Measurements from ENCODE around the gene SIRPD. TPM values are rescaled to one million over a fixed set of nuclear protein-coding genes. Genes with fewer than 3 reads are reported as not detected.
"Not testable (repeated sequence)": the region's sequence is repeated elsewhere in the genome, so short reads cannot be mapped to it uniquely, and the experiment has no call there.

The SIRPD gene
- total RNA-seq = not detected
- long read RNA-seq = 0 reads

DNA sequence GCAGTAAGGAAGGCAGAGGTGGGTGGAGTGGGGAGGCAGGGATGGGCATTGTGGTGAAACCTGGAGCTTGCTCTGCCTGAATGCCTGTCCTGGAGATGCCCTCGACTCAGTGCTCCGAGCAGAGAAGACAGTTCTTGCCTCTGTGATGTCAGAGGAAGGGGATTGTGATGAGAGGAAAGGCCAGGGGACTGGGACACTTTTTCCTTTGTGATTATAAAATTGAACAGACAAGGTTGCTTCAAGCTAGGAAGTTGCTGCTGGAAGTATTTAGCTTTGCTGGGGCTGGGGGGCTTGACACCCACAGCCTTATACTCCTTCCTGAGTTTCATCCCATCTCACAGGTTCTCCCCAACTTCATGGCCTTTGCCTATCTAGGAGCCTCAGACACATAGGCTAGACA, at the start of gene SIRPD:
Gene SIRPD (minus strand): TSS at position 101 of the 400 bp plus-strand sequence. CDS start 52 bp downstream, at position 49.
- intact Hi-C loops (cut with DNase I) = no loop called here
- DNase-seq (ENCODE audit: missing footprints) = no peak
- ATAC-seq = no peak

DNA sequence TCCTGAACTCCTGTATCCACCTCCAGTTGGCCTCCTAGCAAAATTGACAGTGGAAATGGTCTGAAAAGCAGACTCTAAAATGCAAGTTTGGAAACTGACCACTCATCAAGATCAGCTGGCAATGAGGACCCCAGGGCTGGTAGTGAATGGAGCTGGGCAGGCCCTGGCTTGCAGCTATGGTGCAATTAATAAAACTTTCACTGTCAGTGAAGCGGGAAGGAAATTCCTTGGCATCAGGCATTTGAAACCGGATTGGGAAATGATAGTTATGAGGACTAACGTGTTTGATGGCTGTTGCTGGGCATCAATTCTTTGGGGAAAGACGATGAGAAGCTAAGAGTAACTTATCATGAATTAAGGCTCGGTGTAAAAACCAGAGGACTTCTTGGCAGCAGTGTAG, 43.2 kb upstream of the SIRPD start:
- intact Hi-C loops (cut with DNase I) = no loop called here
- no peak for DNase-seq (ENCODE audit: missing footprints)
- ATAC-seq = no peak

DNA sequence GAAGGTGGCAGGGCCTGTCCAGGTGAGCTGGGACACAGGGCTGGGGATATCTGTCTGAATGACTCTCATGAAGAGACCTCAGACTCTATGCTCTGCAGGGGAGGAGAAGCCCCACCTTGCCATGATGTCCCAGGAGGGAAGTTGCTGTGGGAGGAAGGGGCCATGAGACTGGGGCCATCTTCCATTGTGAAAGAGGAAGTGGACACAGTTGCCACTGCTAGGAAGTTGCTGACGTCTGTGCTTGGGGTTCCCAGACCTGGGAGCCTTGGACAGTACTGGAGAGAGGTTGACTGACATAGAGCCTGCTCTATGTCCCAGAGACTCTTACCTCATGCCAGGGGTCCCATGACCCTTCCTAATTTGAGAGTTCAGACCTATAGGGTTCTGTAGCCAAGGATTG, 37.8 kb upstream of the SIRPD start:
- no peak for DNase-seq (ENCODE audit: missing footprints)
- no peak for ATAC-seq
- intact Hi-C loops (cut with DNase I) = no loop called here

DNA sequence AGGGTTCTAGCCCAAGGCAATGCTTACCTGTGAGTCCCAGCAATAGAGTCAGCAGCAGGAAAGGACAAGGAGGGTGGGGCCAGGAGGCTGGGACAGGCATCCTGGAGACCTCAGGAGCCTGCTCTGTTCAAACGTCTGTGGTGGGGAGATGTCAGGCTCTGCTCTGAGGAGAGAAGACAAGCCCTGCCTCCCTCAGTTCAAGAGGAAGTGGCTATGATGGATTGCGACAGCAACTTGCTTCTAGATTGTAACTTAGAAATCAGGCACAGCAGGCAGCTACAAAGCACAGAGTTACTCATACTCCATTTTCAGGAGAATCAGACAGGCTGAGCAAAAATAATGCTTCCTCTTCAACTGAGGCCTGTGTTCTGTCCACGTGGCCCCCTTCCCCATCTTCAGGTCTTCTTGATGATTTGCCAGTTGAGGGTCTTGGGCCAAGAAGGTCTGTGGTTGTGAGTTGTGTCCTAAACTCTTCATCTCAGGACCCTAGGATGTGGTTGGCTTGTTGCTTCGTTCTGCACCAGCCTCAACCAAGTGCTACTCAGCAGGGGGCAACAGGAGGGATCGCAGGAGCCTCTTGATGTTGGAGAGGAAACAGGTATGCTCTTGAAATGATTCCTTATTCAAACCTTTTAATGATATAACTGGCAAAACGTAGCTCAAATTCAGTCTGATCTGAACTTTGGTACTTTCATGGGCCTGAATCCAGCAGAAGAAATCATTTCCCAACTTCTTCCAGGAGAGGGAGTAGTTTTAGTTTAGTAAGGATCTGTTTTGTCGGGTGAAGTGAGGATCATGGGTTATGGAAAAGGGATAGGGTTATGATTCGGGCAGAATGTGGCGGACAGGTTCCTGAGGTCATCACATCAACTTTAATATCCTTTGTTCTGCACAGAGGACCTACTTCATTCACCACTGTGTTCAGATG, 31.3 kb upstream of the SIRPD start:
- ATAC-seq (no peak), DNase-seq (ENCODE audit: missing footprints) (no peak)
- intact Hi-C loops (cut with DNase I) = no loop called here

DNA sequence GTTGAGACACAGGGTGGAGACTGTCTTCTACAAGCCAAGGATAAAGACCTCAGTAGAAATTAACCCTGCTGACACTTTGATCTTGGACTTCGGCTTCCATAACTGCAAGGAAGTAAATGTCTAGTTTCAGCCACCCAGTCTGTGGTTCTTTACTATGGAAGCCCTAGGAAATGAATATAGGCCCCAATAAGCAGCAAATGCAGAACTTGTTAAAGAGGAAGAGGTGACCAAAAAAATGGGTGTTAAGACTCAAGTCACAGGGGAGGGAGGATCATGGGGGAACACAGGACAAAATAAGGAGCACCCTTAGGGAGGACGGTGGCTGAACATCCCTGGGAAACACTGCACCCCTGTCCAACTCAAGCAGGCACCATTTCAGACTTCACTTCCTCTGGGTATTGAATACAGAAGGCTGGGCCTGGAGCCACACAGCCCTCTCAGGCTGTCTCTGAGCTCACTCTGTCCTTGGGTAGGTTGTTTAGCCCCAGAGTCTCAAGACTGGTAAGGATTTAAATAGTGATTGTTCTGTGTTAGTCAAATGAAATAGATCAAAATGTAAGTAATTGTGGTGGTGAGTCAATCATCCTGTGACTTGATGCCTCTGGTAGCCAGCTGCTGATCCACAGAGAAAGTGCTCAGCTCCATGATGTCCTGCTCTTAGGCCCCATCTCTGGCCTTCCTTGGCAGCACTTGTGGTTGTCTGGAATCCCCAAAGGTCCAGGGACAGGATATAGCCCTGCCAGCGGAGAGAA, 30.5 kb upstream of the SIRPD start:
- no peak for ATAC-seq

DNA sequence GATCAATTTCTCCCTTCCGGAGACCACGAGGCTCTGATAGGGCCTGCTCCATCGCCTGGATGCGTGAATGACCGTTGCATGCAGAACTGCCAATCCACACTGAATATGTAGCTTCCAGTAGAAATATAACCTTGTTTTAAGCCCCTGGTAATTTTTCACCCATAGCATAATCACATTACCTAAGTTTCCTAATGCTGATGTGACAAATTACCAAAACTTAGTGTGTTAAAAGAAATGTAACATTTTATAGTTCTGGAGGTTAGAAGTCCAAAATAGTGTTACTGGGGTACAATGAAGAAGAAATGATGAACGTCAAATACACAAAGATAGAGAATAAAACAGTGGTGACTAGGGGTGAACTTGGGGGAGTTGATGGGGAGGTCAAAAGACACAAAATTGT, 22.0 kb upstream of the SIRPD start:
- ATAC-seq = no peak
- intact Hi-C loops (cut with DNase I) = no loop called here

More for the DNA sequence above, 30.5 kb upstream of the SIRPD start:
- intact Hi-C loops (cut with DNase I) = no loop called here
- no peak for DNase-seq (ENCODE audit: missing footprints)

DNA sequence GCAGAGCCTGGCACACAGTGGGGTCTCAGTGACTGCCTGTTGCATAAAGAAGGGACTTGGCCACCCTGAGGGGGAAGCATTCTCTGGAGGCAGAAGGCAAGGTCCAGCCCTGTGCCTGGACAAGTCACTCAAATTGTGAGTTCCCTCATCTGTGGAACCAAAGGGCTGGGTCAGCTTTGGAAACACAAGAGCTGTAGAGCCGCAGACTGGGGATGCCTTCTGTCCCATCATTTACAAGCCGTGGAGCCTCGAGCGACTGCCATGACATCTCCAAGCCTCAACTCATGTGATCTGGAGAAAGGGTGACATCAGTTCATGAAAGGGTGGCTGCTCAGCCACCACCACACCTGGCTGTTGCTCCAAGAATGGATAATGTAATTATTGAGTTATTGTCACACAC, 20.4 kb upstream of the SIRPD start:
- DNase-seq (ENCODE audit: missing footprints) (no peak), ATAC-seq (no peak)
- intact Hi-C loops (cut with DNase I) = no loop called here

More for the DNA sequence above, 22.0 kb upstream of the SIRPD start:
- no peak for DNase-seq (ENCODE audit: missing footprints)

DNA sequence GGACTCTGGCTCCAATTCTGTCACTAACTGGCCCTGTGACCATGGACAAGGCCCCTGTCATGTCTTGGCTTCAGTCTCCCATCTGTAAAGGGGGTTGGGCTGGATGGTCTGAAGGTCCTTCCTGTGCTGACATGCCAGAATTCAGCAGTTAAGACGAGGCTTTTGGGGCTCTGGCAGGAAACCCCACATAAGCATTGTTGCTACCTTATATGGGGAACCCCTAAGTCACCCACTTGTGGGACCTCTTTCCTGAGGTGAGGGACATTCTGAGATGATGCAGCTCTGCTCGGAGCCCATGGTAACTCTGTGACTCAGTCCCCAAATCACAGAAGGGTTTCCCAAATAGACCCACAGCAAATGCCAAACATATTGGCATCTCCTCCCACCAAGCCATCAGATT, 19.8 kb upstream of the SIRPD start:
- DNase-seq (ENCODE audit: missing footprints); ATAC-seq; intact Hi-C loops (cut with DNase I): not testable (repeated sequence)

DNA sequence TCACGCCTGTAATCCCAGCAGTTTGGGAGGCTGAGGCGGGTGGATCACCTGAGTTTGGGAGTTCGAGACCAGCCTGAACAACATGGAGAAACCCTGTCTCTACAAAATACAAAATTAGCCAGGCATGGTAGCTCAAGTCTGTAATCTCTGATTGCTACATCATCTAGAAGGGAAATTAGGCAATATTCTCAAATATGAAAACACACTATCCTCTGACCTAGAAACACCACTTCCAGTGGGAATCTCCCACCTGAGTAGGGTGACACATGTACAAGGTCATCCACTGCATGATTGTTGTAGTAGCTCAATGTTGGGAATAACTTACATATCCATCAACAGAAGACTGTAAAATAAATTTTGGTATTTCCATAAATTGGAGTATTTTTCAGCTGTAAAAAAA, 19.1 kb upstream of the SIRPD start:
- ATAC-seq = no peak
- DNase-seq (ENCODE audit: missing footprints) = no peak
- intact Hi-C loops (cut with DNase I) = no loop called here

DNA sequence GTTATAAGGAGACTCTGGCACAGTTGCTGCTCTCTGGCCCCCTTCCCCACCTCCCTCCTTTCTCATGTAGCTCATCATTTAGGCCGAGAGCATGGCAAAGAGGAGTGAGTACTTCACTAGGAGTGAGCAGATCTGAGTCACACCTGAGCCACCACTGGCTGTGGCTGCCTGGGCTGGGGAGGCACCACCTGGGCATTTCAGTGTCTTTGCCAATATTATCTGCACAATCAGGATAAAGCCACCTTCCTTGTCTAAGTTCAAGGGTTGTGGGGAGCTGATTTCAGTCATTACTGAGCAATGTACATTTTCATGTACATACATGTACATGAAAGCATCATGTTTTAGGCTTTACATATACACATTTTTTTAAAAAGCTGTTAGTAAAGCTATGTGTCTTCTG, 18.5 kb upstream of the SIRPD start:
- intact Hi-C loops (cut with DNase I); DNase-seq (ENCODE audit: missing footprints); ATAC-seq: not testable (repeated sequence)

DNA sequence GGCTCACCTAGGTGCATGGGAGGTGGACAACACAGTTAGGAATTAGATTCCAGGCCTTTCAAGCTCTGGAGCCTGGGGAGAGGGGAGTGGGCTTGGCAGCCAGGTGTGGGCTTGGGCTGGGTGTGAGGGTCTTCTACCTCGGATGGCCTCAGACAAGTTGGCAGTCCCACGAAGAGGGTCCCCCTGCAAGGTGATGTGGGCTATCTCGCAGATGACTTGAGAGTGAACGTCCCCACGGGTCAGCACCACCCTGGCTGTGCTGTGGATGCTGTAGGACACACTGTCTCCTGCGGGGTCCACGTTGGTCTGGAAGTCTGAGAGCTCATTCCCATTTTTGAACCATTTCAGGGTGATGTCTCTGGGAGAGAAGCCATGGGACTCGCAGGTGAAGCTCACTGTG, 14.1 kb upstream of the SIRPD start:
- ATAC-seq; intact Hi-C loops (cut with DNase I); DNase-seq (ENCODE audit: missing footprints): not testable (repeated sequence)

DNA sequence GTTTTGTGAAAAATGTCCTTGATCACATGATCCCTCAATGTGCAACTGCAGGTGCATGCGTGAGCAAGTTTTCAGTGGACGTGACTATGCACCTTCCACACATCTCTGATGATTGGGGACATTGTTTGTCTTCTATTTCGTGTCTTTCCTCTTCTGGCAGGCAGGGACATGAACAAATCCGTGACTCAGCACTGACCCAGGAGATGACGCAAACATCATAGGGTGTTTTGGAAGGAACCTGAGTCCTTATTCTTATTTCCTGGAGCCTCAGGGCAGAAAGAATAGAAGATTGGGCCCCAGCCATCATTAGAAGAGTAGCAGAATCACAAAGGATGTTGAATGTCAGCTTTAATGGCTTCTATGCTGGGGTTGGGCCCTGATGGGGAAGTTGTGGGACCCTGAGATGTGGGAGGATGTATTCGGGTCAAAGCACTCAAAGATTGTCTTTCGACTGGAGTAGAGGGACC, 11.9 kb upstream of the SIRPD start:
- intact Hi-C loops (cut with DNase I) = no loop called here
- no peak for ATAC-seq
- no peak for DNase-seq (ENCODE audit: missing footprints)

DNA sequence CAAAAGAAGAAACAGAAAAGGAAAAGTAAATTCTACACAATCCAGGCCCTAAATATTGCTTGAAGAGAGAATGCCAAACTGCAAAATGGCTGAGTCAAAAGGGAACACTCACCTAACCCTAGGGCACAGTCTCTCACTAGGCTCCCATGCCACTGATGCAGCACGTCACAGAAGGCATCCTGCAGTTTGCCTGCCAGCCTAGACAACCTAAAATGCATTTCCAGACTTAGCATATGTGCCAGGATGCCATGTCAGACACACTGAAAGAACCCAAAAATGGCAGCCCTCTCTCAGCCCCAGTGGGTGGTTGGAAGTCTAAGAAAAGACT, 10.6 kb upstream of the SIRPD start:
- intact Hi-C loops (cut with DNase I) = no loop called here
- ATAC-seq (no peak), DNase-seq (ENCODE audit: missing footprints) (no peak)

DNA sequence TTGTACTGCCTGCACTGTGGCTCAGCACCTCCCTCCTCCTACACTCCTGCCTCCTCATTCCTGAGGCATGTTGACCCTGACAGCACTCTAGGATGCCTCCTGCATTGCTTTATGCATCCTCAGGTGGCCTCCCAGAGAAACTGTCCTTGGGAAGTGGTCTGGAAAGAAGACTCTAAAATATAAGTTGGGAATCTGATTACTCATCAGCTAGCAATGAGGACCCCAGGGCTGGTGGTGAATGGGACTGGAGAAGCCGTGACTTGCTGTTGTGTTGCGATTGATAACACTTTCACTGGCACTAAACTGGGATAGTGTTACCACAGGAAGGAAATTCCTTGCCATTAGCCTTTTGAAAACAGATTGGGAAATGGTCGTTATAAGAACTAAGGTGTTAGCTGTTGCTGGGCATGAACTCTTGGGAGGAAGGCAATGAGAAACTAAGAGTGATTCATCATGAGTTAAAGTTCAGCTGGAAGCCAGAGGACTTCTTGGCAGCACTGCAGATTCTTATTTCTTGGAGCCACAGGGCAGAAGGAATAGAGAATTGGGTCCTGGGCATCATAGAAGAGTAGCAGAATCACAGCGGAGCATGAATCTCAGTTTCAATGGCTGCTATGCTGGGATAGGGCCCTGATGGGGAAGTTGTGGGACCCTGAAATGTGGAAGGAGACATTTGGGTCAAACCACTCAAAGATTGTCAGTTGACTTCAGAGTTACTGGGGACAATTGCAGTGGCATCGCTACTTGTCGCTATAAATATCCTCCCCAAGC, 10.1 kb upstream of the SIRPD start:
- no peak for ATAC-seq
- intact Hi-C loops (cut with DNase I) = no loop called here
- DNase-seq (ENCODE audit: missing footprints) = no peak

DNA sequence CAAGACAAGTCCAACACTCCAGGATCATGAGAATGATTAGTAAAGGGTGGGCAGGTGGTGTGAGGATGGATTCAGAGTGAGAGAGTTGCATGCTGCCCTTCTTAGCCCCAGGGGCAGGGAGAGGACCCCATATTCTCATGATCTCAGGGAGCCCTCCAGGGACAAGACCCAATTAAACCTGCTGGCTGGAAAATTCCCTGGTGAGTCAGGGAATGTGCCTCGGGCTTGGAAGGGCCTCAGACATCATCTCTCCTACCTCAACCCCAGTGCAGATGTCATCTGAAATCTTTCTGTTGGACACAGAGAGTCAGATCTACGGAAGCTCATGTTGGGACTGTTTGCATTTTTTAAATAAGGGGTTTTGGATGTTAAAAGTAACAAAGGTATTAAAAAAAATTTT, 9.2 kb upstream of the SIRPD start:
- ATAC-seq = no peak
- no peak for DNase-seq (ENCODE audit: missing footprints)
- intact Hi-C loops (cut with DNase I) = no loop called here

DNA sequence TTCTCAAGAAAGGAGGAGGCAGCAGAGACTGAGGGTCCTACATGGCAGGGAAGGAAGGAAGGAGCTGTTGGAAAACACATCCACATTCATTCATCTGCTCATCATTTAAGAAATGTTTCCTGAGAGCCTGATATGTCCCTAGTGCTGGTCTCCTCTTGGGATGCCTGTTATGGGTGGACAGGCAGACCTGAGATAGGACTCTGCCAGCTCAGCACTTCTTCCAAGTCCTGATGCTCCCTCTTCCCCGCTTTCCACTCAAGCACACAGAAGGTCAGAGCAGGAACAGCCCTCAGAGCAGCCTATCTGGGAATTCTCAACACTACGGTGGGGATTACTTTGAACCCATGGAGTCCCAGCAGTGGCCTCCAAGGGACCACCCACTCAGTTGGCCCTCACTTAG, 8.0 kb upstream of the SIRPD start:
- ATAC-seq (no peak), DNase-seq (ENCODE audit: missing footprints) (no peak)
- intact Hi-C loops (cut with DNase I) = no loop called here

DNA sequence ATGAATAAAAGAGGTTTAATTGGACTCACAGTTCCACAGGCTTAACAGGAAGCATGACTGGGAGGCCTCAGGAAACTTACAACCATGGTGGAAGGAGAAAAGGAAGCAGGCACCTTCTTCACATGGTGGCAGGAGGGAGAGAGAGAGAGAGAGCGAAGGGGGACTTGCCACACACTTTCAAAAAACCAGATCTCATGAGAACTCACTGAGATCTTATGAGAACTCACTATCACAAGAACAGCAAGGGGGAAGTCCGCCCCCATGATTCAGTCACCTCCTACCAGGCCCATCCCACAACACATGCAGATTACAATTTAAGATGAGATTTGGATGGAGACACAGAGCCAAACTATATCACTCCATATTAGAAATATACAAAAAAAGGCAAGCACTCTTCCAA, 6.1 kb upstream of the SIRPD start:
- DNase-seq (ENCODE audit: missing footprints) = no peak
- no peak for ATAC-seq
- intact Hi-C loops (cut with DNase I) = no loop called here

DNA sequence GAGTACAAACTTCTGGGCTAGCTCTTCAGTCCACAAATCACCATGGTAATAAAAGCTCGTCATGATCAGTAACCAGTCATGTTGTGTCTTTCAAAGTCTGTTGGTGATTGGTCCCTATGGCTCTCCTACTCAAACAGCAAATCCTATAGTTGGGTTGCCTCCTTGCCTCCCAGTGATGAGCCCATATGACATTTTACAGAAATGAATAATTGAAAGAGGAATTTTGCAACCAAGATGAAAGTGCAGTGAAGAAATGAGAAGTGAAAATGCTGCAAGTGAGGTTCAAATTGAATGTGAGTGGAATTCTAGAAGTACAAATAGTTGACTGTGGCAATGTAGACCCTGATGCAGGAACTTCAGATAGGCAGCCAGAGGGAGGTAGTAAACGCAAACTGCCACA, 5.1 kb upstream of the SIRPD start:
- DNase-seq (ENCODE audit: missing footprints) = no peak
- no peak for ATAC-seq
- intact Hi-C loops (cut with DNase I) = no loop called here

DNA sequence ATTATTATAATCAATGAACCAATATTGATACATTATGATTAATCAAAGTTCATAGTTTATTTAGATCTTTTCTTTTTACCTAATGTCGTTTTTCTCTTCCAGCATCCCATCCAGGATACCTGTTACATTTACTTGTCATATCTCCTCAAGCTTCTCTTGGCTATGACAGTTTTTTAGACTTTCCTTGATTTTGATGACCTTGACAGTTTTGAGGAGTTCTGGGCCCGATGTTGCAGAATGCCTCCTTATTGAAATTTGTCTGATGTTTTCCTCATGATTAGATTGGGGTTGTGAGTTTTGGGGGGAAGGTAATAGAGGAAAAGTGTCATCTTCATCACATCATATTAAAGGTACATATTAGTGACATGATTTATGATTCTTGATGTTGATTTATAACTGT, 3.8 kb upstream of the SIRPD start:
- DNase-seq (ENCODE audit: missing footprints) = no peak
- no peak for ATAC-seq
- intact Hi-C loops (cut with DNase I) = no loop called here
